PC-3 (cell line): ENCODE data around the gene IL17RC.

Source experiments
- CTCF ChIP-seq: fragments of 300-600 bp; sonication (generic); conservative IDR thresholded peaks from 2 replicates; pipeline ENCODE4 v1.5.1; 2017; ENCODE audit warnings: antibody characterized with exemption, low read depth, mild to moderate bottlenecking, low read length
- EZH2 ChIP-seq: fragments of 300-600 bp; sonication (generic); IDR thresholded peaks from one replicate; pipeline ENCODE4 v1.6.1; 2017; ENCODE audit warnings: antibody characterized with exemption, mild to moderate bottlenecking, low read length; ENCODE audit not compliant: unreplicated experiment
- EZH2phosphoT487 ChIP-seq: fragments of 300-600 bp; sonication (generic); IDR thresholded peaks from 2 replicates; pipeline ENCODE4 v1.6.1; 2018; ENCODE audit warnings: mild to moderate bottlenecking, antibody characterized with exemption, low read length, borderline replicate concordance

GRCh38 chr3:9928158-9928557, 11.3 kb downstream of the IL17RC start:
- TF ChIP-seq CTCF (no peak), EZH2phosphoT487 (no peak), EZH2 (no peak)
